ENCODE results near the gene GPR32.
"Not testable (repeated sequence)": the region's sequence is repeated elsewhere in the genome, so short reads cannot be mapped to it uniquely, and the experiment has no call there.

The GPR32 gene

GRCh38 chr19:50770164-50770563 is at the start of gene GPR32:
Gene GPR32 (plus strand): TSS chr19:50770464. CDS start chr19:50770601, 137 bp downstream.
- not testable (repeated sequence) for DNase-seq

- DNase-seq: no peak
Observed at GRCh38 chr19:50720921-50721381, 49.3 kb upstream of the GPR32 start.

GRCh38 chr19:50721441-50722137 is 48.7 kb upstream of the GPR32 start:
- no peak for DNase-seq

GRCh38 chr19:50722201-50723013 is 47.9 kb upstream of the GPR32 start:
- DNase-seq: no peak

- DNase-seq: no peak
Observed at GRCh38 chr19:50723069-50723468, 47.2 kb upstream of the GPR32 start, which contains the start of gene CLEC11A. Gene CLEC11A (plus strand): TSS chr19:50723364. CDS start chr19:50723526, 162 bp downstream.

GRCh38 chr19:50723735-50724521 is 46.3 kb upstream of the GPR32 start:
- DNase-seq: no peak

- peak; percentile 91 for DNase-seq
Observed at GRCh38 chr19:50724522-50725217, 45.6 kb upstream of the GPR32 start.

- no peak for DNase-seq
Observed at GRCh38 chr19:50725218-50725910, 44.9 kb upstream of the GPR32 start.

- DNase-seq: no peak
Observed at GRCh38 chr19:50725911-50726230, 44.4 kb upstream of the GPR32 start.

GRCh38 chr19:50728084-50728737 is 42.1 kb upstream of the GPR32 start:
- DNase-seq: no peak

GRCh38 chr19:50729894-50730293 is 40.4 kb upstream of the GPR32 start:
- DNase-seq: no peak

- no peak for DNase-seq
Observed at GRCh38 chr19:50735869-50736268, 34.4 kb upstream of the GPR32 start.

GRCh38 chr19:50736338-50736737 is 33.9 kb upstream of the GPR32 start:
- no peak for DNase-seq

GRCh38 chr19:50739132-50739913 is 30.9 kb upstream of the GPR32 start:
- no peak for DNase-seq

- no peak for DNase-seq
Observed at GRCh38 chr19:50739914-50740426, 30.3 kb upstream of the GPR32 start.

- no peak for DNase-seq
Observed at GRCh38 chr19:50741179-50741933, 28.9 kb upstream of the GPR32 start.

- no peak for DNase-seq
Observed at GRCh38 chr19:50743537-50743936, 26.7 kb upstream of the GPR32 start.

GRCh38 chr19:50745221-50745620 is 25.0 kb upstream of the GPR32 start:
- DNase-seq: no peak

- DNase-seq: not testable (repeated sequence)
Observed at GRCh38 chr19:50747141-50747540, 23.1 kb upstream of the GPR32 start.

- no peak for DNase-seq
Observed at GRCh38 chr19:50749490-50749889, 20.8 kb upstream of the GPR32 start.
